ENCODE measurements around the gene MAPK10. TPM values are rescaled to one million over a fixed set of nuclear protein-coding genes. Genes with fewer than 3 reads are reported as not detected.

MAPK10 gene
- total and polyA plus RNA-seq, 9 of the 15 experiments (the other 6 are each of a cell fraction or from before 2014, with no cell fraction given), result 0.10 to 0.53 (median 0.18) TPM; not detected in 4

DNA sequence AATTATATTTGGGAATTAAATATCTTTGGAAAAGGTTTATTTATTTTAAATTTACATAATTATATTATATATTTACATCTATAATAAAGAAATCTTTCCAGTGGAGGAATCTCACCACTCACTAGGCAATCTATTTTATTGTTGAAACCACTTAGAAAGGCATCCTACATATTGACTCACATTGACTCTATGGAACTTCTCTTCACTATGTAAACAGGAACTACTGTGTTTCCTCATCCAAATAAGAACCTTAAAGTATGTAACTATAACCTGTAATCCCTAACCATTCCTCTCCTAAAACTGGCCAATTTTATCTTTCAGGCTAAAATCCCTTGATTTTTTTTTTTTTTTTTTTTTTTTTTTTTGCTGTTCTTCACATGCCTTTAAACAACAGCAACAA is 268.7 kb downstream of the MAPK10 start:
- no peak overlapping the region for H2AFZ ChIP-seq (ENCODE audit: low read depth, low read length)
- no peak overlapping the region for H3K4me3 ChIP-seq
- ChIA-PET POLR2A (no interaction called here), CTCF (ENCODE audit: low intra/inter-chr PET ratio) (no interaction called here)
- H3K9me3 ChIP-seq (replicated peaks; ENCODE audit: control insufficient read depth, insufficient read depth, low read depth, low read length), result no peaks in the 10 kb centered on the region
- H3K79me2 ChIP-seq (ENCODE audit: control insufficient read depth, insufficient read depth, low read length), result no peaks in the 10 kb centered on the region
- no TSS peak for BruUV-seq (replicated peaks)
- no peaks in the 10 kb centered on the region for H4K20me1 ChIP-seq (replicated peaks; ENCODE audit: control insufficient read depth, insufficient read depth, low read length)
- H3K27ac ChIP-seq (ENCODE audit: extremely low read depth, low read depth, low read length), result no peak overlapping the region
- FAIRE-seq (no peak), DNase-seq (ENCODE audit: extremely low read depth in 1 of 4, low spot score in 3 of 4) (no peak), ATAC-seq (no peak)
- in situ Hi-C loops (cut with MboI) (no loop called here), intact Hi-C loops (cut with micrococcal nuclease) (no loop called here)
- no peaks in the 10 kb centered on the region for H3K9me1 ChIP-seq (ENCODE audit: control insufficient read depth, insufficient read depth, low read length)
- no peak overlapping the region for H3K9ac ChIP-seq (ENCODE audit: insufficient read depth in 1 of 2, low read depth in 2 of 2, low read length in 2 of 2)
- no peak overlapping the region for H3K4me2 ChIP-seq (ENCODE audit: insufficient read depth, low read length)
- H3K4me1 ChIP-seq (replicated peaks in 1 of 2; ENCODE audit: control insufficient read depth in 2 of 2, insufficient read depth in 2 of 2, low read length in 2 of 2), result no peaks in the 10 kb centered on the region; a peak in 2 of 5 replicates
- H3K36me3 ChIP-seq (ENCODE audit: control insufficient read depth, insufficient read depth, low read length), result no peaks in the 10 kb centered on the region
- no peaks in the 10 kb centered on the region for H3K27me3 ChIP-seq (ENCODE audit: control insufficient read depth in 2 of 2, insufficient read depth in 2 of 2, low read length in 2 of 2)
- TF ChIP-seq CREB3L1 (IDR thresholded peaks at IDR 0.05; ENCODE audit: borderline replicate concordance, low read depth) (no peak), ZKSCAN1 (IDR thresholded peaks at IDR 0.05; ENCODE audit: low read depth, low read length) (no peak), E2F6 (IDR thresholded peaks at IDR 0.05; ENCODE audit: borderline replicate concordance in 1 of 2, extremely low read depth in 1 of 2, insufficient read depth in 1 of 2, insufficient read length in 1 of 2, low read depth in 1 of 2, low read length in 1 of 2, poor library complexity in 1 of 2, severe bottlenecking in 1 of 2) (no peak), TEAD4 (IDR thresholded peaks at IDR 0.05; ENCODE audit: low read length) (no peak), TEAD4 (CRISPR knock-in tag; IDR thresholded peaks at IDR 0.05; ENCODE audit: borderline replicate concordance) (no peak), KAT8 (IDR thresholded peaks at IDR 0.05; ENCODE audit: low read depth) (no peak)
- TF ChIP-seq, protein P1, sequence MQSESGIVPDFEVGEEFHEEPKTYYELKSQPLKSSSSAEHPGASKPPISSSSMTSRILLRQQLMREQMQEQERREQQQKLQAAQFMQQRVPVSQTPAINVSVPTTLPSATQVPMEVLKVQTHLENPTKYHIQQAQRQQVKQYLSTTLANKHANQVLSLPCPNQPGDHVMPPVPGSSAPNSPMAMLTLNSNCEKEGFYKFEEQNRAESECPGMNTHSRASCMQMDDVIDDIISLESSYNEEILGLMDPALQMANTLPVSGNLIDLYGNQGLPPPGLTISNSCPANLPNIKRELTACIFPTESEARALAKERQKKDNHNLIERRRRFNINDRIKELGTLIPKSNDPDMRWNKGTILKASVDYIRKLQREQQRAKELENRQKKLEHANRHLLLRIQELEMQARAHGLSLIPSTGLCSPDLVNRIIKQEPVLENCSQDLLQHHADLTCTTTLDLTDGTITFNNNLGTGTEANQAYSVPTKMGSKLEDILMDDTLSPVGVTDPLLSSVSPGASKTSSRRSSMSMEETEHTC (IDR thresholded peaks at IDR 0.05), result no peak
- TF ChIP-seq, protein P2, sequence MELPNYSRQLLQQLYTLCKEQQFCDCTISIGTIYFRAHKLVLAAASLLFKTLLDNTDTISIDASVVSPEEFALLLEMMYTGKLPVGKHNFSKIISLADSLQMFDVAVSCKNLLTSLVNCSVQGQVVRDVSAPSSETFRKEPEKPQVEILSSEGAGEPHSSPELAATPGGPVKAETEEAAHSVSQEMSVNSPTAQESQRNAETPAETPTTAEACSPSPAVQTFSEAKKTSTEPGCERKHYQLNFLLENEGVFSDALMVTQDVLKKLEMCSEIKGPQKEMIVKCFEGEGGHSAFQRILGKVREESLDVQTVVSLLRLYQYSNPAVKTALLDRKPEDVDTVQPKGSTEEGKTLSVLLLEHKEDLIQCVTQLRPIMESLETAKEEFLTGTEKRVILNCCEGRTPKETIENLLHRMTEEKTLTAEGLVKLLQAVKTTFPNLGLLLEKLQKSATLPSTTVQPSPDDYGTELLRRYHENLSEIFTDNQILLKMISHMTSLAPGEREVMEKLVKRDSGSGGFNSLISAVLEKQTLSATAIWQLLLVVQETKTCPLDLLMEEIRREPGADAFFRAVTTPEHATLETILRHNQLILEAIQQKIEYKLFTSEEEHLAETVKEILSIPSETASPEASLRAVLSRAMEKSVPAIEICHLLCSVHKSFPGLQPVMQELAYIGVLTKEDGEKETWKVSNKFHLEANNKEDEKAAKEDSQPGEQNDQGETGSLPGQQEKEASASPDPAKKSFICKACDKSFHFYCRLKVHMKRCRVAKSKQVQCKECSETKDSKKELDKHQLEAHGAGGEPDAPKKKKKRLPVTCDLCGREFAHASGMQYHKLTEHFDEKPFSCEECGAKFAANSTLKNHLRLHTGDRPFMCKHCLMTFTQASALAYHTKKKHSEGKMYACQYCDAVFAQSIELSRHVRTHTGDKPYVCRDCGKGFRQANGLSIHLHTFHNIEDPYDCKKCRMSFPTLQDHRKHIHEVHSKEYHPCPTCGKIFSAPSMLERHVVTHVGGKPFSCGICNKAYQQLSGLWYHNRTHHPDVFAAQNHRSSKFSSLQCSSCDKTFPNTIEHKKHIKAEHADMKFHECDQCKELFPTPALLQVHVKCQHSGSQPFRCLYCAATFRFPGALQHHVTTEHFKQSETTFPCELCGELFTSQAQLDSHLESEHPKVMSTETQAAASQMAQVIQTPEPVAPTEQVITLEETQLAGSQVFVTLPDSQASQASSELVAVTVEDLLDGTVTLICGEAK (IDR thresholded peaks at IDR 0.05), result no peak
- TF ChIP-seq, protein P2 (CRISPR knock-in tag; IDR thresholded peaks at IDR 0.05), result no peak
